DMS53 (cell line): Measurements from ENCODE around the gene PRKACB.

ENCODE experiments used
- DNase-seq: peaks from one replicate; lab custom pipeline; 2025; lab: John Stamatoyannopoulos, UW

PRKACB gene

GRCh38 chr1:84156210-84156621 lies 12.1 kb downstream of the PRKACB start:
- DNase-seq = peak; percentile 37

DNA sequence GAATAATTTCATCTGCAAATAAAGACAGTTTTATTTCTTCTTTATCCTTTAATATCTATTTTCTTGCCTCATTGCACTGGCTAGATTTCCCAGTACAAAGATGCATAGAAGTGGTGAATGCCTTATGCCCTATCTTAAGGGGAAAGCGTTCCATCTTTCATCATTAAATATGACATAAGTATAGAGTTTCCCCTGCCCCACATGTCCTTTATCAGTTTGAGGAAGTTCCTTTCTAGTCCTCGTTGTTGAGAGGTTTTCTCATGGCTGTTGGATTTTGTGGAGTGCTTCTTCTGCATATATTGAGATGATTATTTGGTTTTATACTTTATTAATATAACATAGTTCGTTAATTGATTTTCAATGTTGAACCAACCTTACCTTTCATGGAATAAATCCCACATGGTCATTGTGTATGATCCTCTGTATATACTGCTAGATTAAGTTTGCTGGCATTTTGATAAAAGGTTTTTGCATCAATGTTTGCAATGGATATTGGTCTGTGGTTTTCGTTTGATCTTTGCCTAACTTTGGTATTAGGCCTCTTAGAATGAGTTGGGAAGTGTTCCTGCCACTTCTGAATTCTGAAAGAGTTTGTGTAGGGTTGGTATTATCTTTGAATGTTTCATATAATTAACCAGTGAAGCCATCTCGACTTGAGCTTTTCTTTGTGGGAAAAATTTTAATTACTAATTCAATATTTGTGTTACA lies 15.6 kb downstream of the PRKACB start:
- no peak for DNase-seq

DNA sequence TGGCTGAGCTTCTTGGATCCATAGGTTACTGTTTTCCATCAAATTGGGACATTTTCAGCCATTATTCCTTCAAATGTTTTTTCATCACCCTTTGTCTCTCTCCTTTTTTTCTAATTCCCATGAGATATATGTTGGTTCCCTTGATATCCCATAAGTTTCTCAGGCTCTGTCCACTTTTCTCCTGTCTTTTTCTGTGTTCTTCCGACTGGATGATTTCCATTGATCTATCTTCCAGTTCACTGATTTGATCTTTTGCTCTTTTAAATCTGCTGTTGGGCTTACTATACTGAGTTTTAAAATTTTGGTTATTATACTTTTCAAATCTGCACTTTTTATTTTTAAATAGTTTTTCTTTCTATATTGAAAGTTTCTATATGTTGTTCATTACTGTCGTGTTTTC lies 18.2 kb downstream of the PRKACB start:
- DNase-seq = no peak

DNA sequence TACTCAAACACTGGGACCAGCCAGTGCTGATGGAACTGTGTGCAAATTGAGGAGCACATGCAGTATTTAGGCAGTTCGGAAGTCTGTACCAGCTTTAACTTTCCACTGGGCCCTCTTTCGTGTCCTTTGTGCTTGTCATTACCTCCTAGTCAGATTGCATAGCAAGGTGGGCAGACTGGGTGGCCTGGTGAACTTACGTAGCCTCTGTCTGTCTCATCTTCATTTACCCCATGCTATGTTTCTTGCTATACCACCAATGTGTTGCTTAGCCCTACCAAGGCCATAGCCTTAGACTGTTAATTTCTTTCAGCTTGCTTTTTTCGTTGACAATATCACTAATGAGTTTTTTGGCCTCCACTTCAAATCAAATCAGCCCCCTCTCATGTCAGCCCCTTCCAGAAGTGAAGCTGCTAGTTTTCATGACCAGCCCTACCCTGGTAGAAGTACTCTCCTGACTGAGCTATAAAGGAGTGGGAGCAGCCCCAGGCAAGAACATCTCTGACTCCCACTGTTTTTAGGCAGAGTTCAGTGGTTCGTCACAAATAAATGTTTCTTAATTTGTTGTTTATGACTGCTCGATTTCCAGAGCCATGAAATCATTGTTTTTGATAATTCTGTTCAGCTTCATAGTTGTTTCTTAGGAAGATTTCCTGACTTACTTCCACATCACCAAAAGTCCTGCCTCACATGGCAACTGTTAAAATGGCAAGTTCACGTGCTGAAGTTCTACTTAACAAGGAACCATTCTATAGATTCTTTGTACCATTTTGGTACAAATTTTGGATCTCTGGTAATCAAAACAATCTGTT lies 19.3 kb downstream of the PRKACB start:
- DNase-seq = no peak

DNA sequence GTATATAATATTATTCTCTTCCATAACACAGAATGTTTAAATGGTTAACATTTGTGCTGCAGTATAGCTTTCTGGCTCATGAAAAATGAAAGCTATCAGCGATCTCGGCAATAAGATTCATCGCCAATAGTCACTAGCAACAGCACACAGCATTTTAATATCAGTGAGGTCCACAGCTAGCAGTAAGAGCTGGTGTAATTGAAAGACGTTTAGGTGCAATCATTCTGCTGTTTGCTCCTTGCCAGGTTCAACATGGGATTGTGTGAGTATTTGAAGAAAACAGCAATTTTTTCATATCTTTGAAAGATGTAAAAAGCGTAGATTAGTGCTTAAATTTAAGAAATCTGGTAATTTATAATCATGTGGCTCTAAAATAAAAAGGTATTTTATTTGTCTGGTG lies 20.1 kb downstream of the PRKACB start:
- no peak for DNase-seq

- DNase-seq = no peak
These were observed 20.5 kb downstream of the PRKACB start for GRCh38 chr1:84164567-84165021.

DNA sequence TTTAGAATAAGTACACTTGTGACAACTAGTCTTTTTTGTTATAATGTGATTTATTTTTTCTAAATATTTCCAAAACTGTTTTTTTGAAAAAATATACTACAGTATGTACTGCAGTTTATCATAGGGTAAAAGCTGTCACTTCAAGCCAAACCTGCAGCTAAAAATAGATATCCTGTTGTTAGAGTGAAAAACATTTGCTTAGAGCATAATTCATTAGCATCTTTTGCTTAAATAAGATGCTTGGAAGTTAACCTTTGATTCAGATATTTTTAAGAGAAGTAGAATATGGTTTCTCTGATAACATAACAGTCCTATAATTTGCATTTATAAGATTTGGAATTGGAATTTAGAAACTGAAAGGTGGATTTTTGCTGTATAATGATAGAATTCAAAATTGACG lies 21.5 kb downstream of the PRKACB start:
- no peak for DNase-seq

GRCh38 chr1:84166797-84167196 lies 22.7 kb downstream of the PRKACB start:
- no peak for DNase-seq

GRCh38 chr1:84168783-84169182 lies 24.7 kb downstream of the PRKACB start:
- no peak for DNase-seq

- DNase-seq = no peak
These were observed 26.1 kb downstream of the PRKACB start for GRCh38 chr1:84170171-84170570.

- DNase-seq = no peak
These were observed 27.4 kb downstream of the PRKACB start for GRCh38 chr1:84171481-84171880.

GRCh38 chr1:84174051-84174556 lies 30.0 kb downstream of the PRKACB start:
- DNase-seq = peak; percentile 69

DNA sequence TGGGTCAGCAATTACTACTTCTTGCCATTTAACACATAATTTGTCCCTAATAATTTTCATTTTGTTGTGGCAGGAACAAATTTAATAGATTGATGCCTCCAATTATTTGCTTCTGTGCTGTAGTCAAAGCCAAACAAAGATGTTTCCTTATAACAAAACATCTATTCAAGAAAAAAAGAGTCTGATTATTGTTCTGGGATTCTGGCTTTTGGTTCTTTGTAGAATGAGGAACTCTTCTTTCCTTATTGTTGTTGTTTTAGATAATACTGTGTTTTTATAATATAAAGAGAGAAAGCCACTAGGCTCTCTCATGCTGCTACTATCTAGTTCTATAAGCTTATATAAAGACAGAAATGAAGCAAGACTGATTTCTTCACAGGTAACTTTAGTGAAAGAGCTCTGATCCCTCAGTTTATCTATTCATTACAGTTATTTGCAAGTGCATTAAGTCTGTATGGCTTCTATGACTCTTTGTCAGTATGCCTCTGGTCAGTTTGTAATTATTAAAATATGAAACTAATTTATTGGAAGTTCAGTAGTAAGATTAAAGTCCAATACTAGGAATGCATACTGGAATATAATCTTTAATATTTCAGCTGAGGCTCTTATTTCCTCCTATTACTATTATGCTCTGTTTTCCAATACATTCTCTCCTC lies 37.4 kb downstream of the PRKACB start:
- no peak for DNase-seq

DNA sequence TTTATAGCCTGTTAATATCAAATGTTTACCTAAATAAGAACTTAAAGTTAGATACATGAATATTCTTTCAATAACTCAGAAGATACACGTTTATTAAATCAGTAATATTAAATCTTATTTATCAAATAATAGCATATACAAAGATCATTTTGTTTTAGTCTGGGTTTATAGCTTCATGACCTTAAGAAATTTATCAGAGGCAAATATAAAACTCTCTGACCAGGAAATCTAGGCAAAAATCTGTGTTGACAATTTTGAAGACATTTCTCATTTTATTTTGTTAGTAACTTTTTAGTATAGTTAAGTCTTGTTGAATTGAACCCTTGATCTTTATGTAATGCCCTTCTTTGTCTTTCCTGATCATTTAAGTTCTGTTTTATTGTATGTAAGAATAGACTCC lies 46.4 kb downstream of the PRKACB start:
- no peak for DNase-seq

DNA sequence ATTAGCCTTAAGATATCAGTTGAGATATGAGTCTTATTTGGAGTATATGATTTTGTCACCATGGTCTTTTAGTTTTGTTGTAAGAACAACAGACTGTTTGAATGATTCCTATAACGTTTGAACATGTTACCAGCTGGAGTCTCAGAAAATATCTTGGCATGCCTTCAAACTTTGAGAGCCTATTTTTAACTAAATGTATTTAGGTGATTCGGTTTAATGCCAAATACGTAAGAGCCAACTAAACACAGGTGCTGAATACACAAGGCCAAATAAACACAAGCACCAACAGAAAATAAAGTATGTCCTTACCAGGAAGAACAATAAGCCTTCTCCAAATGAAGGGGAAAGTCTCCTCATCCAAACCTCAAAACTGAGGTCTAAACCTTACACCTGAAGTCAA lies 48.6 kb downstream of the PRKACB start:
- DNase-seq = no peak

DNA sequence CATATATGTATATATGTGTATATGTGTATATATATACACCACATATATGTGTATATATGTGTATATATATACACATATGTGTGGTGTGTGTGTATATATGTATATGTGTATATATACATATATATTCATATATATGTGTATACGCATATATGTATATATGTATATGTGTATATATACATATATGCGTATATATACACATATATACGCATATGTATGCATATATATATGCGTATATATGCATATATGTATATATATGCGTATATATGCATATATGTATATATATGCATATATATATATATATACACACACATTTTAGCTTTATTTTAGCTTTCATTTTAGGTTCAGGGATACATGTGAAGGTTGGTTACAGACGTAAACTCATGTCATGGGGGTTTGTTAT lies 54.8 kb downstream of the PRKACB start:
- DNase-seq = no peak

DNA sequence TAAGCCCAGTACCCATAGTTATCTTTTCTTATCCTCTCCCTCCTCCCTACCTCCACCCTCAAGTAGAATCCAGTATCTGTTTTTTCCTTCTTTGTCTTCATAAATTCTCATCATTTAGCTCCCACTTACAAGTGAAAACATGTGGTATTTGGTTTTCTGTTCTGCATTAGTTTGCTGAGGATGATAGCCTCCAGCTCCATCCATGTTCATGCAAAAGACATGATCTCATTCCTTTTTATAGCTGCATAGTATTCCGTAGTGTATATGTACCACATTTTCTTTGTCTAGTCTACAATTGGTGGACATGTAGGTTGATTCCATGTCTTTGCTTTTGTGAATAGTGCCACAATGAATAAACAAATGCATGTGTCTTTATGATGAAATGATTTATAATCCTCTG lies 55.2 kb downstream of the PRKACB start:
- DNase-seq = no peak

DNA sequence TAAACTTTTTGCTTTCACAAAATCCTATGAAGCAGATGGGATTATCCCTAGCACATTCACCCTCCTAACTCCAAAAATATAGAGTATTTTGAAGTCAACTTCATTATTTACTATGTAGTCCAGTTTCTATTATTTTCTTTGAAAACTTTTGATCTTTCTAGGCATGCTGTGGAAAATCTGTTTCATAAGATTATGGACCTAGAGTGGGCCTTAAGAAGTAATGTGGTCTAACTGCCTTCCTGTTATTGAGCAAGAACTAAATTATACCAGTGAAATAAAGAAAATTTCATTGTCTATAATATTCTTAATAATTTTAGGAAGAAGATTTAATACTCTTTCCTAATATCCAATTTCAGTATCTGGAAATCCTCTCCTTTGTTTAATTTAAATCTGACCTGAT lies 58.1 kb downstream of the PRKACB start:
- no peak for DNase-seq

- no peak for DNase-seq
These were observed 62.3 kb downstream of the PRKACB start for GRCh38 chr1:84206375-84206774.

- no peak for DNase-seq
These were observed 64.9 kb downstream of the PRKACB start for GRCh38 chr1:84208935-84209334.

- DNase-seq = no peak
These were observed 70.3 kb downstream of the PRKACB start for GRCh38 chr1:84214115-84214956.

- no peak for DNase-seq
These were observed 73.2 kb downstream of the PRKACB start for GRCh38 chr1:84217239-84217638.
